T-helper 1 cell treated with Interleukin-12 subunit alpha and Interleukin-12 subunit beta and Interleukin-4 antibody, amounts not matched to agents 30 ng/mL and 1 ng/mL, for 36 hours (primary cell): ENCODE results near the gene SREK1IP1. TPM values are rescaled to one million over a fixed set of nuclear protein-coding genes. Genes with fewer than 3 reads are reported as not detected.

ENCODE experiments used
- intact Hi-C: fragments of 100-400 bp; cut with micrococcal nuclease; formaldehyde crosslinking; loops from one replicate; pipeline ENCODE4 v1.15.1; 2024
- total RNA-seq: library from RNA; stranded (reverse); gene quantifications from 2 replicates; pipeline ENCODE4 v1.2.3, GENCODE V29; 2022

SREK1IP1 gene
- 24.3 and 26.8 TPM in 2 replicates for total RNA-seq

- intact Hi-C loops, result loop anchor here (1.0 to 5.0 kb wide), 12 partner anchors 16 to 1376 kb away; partner anchors contain the start of genes CENPK, NLN, PPWD1 and SGTB
Observed at GRCh38 chr5:64768358-64769312, at the start of gene SREK1IP1, which contains the start of gene CWC27. Gene SREK1IP1 (minus strand): TSS chr5:64768691. CDS start chr5:64768517, 174 bp downstream. Gene CWC27 (plus strand): TSS chr5:64768930. CDS start chr5:64769147, 217 bp downstream.

GRCh38 chr5:64818245-64818644 is 49.8 kb upstream of the SREK1IP1 start:
- intact Hi-C loops, result loop anchor here (10.0 kb wide), 1 partner anchor 287 kb away; no protein-coding TSS in a partner anchor

GRCh38 chr5:64814073-64814472 is 45.6 kb upstream of the SREK1IP1 start:
- intact Hi-C loops, result loop anchor here (5.0 to 10.0 kb wide), 2 partner anchors 291 to 378 kb away; no protein-coding TSS in a partner anchor

GRCh38 chr5:64811050-64811640 is 42.7 kb upstream of the SREK1IP1 start:
- intact Hi-C loops, result loop anchor here (1.0 to 10.0 kb wide), 7 partner anchors 224 to 813 kb away; partner anchors contain the start of gene TRIM23

GRCh38 chr5:64807520-64807919 is 39.0 kb upstream of the SREK1IP1 start:
- intact Hi-C loops, result no loop called here

- intact Hi-C loops, result no loop called here
Observed at GRCh38 chr5:64806537-64806936, 38.0 kb upstream of the SREK1IP1 start.

- intact Hi-C loops, result no loop called here
Observed at GRCh38 chr5:64800926-64801325, 32.4 kb upstream of the SREK1IP1 start.

- intact Hi-C loops, result no loop called here
Observed at GRCh38 chr5:64796301-64796700, 27.8 kb upstream of the SREK1IP1 start.

- intact Hi-C loops, result no loop called here
Observed at GRCh38 chr5:64794053-64794770, 25.7 kb upstream of the SREK1IP1 start.

GRCh38 chr5:64792469-64792868 is 24.0 kb upstream of the SREK1IP1 start:
- intact Hi-C loops, result no loop called here

- intact Hi-C loops, result no loop called here
Observed at GRCh38 chr5:64790210-64790609, 21.7 kb upstream of the SREK1IP1 start.

GRCh38 chr5:64789457-64789856 is 21.0 kb upstream of the SREK1IP1 start:
- intact Hi-C loops, result loop anchor here (10.0 kb wide), 1 partner anchor 715 kb away; no protein-coding TSS in a partner anchor

- intact Hi-C loops, result loop anchor here (10.0 kb wide), 1 partner anchor 713 kb away; no protein-coding TSS in a partner anchor
Observed at GRCh38 chr5:64788156-64788555, 19.7 kb upstream of the SREK1IP1 start.

GRCh38 chr5:64786372-64786771 is 17.9 kb upstream of the SREK1IP1 start:
- intact Hi-C loops, result loop anchor here (10.0 kb wide), 1 partner anchor 712 kb away; no protein-coding TSS in a partner anchor

- intact Hi-C loops, result loop anchor here (1.0 to 10.0 kb wide), 5 partner anchors 16 to 710 kb away; partner anchors contain the start of genes CWC27 and SREK1IP1
Observed at GRCh38 chr5:64784451-64785025, 16.0 kb upstream of the SREK1IP1 start.

- intact Hi-C loops, result no loop called here
Observed at GRCh38 chr5:64775291-64775690, 6.8 kb upstream of the SREK1IP1 start.

GRCh38 chr5:64773533-64773932 is 5.0 kb upstream of the SREK1IP1 start:
- intact Hi-C loops, result no loop called here

GRCh38 chr5:64771736-64772135 is 3.2 kb upstream of the SREK1IP1 start:
- intact Hi-C loops, result no loop called here

- intact Hi-C loops, result loop anchor here (2.0 to 5.0 kb wide), 5 partner anchors 25 to 1375 kb away; partner anchors contain the start of genes NLN, SGTB and SREK1
Observed at GRCh38 chr5:64769855-64770254, 1.4 kb upstream of the SREK1IP1 start.

- intact Hi-C loops, result loop anchor here (1.0 to 5.0 kb wide), 12 partner anchors 16 to 1377 kb away; partner anchors contain the start of genes CENPK, NLN, PPWD1 and SGTB
Observed at GRCh38 chr5:64767959-64768357, 533 bp downstream of the SREK1IP1 start.
